ENCODE data around the gene INPP5A.

Gene INPP5A

DNA sequence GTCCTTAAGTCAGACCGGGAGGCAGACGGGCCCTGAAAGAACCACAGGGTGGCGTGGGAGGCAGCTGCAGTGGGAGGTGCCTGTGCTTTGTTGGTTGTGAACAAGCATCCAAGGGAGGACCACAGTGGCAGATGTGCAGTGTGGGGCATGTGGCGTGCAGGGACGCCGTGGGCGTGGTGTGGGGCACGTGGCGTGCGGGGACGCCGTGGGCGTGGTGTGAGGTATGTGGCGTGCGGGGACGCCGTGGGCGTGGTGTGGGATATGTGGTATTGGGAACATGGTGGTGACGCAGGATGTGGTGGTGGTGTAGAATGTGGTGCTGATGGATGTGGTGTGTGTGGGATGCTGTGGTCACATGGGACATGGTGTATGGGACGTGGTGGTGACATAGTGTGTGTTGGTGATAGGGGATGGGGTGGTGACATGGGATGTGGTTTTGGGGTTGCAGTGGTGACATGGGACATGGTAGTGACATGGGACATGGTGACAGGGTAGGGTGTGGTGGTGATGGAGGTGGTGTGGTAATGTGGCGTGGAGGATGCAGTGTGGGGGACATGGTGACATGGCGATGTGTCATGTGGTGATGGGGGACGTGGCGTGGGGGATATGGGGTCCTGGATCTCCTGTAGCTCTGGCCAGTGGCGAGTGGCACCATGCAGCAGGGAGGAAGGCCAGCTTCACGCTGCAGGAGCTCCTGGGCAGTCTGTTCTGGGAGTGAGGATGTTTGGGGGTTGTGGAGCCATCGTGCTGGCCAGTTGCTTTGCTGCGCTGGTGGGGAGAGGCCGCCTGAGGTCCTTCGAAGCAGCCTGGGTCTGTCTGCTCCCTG lies 78.8 kb downstream of the INPP5A start:
- no peak for DNase-seq

DNA sequence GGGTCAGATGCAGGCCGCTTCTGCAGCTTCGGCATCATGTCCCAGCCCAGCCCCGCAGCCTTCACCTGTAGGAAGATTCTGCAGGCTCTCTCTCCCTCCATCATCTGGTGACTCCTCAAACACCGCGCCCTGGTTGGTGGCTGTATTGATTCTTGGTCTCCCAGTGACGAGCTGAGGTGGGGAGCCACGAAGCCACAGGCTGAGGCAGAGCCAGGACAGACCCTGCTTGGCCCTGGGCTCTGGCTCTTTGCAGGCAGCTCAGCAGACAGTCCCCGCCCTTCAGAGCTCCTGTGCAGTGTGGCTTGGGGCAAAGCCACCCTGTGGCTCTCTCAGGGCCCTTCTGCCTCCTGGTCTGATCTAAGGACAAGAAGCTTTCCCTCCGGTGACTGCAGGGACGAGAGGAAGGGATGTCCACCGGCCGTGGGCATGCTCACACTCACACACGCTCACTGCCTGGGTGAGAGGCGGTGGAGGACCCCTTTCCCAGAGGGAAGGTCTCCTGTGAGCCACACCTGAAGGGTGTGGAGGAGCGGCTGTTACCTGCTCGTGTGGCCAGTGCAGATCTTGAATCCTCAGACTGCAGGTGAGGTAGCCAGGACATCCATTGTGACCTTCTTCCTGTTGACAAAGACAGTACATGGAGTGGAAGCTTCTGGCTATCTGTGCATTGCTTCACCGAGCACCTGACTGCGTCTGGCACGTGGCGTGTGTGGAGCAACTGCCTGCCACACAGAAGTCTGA lies 79.6 kb downstream of the INPP5A start:
- DNase-seq, result no peak

DNA sequence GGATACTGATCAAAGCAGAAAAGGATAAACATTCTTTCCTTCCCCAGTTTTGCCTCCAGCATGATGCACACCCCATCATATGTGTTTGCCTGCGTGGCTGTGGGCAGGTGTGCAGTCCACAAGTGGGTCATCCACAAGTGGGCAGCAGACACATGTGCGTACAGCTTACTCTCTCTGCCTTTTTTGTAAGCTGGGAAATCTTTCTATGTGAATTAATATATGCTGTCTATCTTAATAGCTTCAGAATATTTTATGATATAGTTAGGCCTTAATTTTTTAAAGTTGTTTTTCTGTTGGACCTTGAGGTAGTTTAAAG lies 80.1 kb downstream of the INPP5A start:
- no peak for DNase-seq

DNA sequence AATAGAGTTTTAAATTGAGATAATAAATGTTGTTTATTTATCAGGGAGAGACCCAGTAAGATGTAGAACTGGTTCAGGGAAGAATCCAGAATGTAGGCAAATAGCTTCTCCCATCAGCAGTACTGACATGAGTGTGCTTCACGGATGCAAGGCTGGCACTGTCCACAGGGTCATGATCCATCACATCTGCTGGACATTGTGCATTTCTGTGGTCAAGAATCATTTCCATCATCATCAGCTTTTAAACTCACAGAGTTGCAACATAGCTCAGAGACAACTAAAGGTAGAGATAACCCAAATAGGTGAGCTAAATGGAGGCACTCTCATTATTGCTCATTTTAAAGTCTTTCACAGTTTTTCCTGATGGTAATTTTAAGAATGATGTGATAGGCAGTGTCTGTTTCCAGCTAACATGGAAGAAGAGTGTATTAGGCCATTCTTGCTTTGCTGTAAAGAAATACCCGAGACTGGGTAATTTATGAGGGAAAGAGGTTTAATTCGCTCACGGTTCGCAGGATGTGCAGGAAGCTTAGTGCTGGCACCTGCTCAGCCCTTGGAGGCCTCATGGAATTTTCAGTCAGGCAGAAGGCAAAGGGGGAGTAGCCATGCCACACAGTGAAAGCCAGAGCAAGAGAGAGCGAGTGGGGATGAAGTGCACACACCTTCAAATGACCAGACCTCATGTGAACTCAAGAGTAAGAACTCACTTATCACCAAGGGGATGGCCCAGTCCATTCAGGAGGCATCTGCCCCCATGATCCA lies 80.8 kb downstream of the INPP5A start:
- DNase-seq, result no peak

DNA sequence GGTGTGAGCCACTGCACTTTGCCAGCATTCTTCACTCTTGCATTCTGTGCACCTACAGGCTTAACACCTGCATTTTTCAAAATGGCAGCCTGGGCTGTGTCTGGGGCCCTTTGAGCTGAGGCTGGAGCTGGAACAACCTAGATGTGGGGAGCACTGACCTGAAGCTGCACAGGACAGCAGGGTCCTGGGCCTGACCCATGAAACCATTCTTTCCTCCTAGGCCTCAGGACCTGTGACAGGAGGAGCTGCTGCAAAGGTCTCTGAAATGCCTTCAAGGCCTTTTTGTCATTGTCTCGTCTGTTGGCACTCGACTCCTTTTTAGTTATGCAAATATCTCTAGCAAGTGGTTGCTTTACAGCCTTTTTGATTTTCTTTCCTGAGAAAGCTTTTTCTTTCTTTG lies 82.3 kb downstream of the INPP5A start:
- DNase-seq, result no peak

DNA sequence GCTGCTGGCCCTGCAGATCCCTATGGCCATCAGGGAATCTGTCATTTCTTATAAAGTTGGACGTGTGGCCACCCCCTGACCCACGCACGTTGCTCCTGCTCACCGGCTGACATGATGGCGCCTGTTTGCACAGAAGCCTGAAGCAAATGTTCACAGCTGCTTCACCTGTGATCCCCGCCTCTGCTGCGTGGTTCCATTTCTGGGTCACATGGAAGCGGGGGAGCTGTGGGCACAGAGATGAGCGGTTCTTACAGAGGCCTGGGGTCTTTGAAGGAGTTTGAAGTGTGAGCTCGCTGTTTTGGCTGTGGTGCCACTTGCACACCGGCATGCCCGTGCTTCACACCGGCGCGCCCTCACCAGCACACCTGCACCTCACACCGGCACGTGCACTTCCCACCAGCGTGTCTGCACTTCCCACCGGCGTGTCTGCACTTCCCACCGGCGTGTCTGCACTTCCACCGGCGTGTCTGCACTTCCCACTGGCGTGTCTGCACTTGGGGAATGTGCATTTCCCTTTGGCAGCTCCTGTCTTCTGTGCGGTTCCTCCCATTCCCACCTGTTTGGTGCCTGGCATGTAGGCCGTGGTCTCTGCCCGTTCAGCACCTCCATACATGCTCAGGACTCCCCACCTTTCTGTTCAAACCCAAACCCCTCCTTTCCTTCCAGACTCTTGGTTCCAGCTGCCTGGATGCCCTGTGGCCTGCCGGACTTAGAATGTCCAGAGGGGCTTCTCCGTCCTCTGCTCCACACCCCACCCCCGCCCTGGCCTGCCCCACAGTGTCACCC lies 86.7 kb downstream of the INPP5A start:
- no peak for DNase-seq

DNA sequence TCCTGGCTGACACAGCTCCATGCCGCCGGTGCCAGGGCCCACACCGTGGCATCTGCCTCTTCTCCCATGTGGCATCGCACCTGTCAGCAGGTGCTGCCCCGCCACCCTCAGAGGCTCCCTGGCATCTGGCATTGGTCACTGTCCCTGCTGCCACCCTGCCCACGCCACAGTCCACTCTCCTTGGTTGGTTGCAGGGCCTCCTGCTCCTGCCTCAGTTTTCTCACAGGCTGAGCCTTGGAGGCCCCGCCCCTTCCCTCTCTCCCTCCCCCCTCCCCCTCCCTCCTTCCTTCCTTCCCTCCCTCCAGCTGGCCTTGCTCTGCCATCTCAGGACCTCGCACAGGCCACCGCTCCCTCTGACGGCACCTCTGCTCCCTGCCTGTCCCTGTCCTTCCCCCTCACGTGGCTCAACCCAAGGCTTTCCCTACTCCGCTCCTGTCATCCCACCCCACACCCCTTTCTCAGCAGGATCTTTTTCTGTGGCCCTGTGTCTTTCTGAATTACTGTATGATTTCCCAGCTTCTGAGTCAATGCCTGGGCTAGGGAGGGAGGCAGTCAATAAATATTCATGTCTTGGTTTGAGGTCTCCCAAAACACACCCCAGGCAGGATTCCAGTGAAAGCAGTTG lies 87.4 kb downstream of the INPP5A start:
- no peak for DNase-seq

DNA sequence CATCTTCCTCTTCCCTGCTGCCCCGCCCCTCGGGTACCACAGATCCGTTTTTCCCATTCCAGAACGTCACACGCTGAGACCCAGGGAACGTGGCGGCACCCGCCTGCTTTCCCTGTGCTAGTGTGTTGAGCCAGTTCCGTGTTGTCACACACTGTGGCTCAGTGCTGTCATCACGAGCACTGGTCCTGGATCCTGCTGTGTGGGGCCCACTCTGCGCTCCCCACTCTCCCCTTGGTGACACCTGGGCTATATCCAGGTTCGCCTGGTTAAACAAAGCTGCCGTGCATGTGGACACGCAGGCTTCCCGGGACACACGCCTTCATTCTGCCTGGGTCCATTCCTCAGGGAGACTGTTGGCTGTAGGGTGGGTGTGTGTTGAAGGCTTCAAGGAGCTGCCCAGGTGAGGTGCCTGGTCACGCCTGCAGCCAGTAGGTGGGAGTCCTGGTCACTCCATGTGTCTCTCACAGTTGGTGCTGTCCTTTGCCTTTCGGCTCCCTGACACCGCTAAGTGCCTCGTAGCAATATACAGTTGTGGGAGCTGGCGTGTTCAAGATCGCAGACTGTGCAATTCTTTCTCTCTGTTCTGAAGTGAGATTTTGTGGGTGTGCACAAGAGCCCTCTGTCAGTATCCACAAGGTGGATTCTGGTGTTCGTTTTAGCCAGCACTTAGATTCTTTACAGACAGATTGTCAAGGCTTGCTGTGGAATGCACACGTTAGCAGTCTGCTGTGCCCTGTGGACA lies 88.6 kb downstream of the INPP5A start:
- DNase-seq, result no peak

DNA sequence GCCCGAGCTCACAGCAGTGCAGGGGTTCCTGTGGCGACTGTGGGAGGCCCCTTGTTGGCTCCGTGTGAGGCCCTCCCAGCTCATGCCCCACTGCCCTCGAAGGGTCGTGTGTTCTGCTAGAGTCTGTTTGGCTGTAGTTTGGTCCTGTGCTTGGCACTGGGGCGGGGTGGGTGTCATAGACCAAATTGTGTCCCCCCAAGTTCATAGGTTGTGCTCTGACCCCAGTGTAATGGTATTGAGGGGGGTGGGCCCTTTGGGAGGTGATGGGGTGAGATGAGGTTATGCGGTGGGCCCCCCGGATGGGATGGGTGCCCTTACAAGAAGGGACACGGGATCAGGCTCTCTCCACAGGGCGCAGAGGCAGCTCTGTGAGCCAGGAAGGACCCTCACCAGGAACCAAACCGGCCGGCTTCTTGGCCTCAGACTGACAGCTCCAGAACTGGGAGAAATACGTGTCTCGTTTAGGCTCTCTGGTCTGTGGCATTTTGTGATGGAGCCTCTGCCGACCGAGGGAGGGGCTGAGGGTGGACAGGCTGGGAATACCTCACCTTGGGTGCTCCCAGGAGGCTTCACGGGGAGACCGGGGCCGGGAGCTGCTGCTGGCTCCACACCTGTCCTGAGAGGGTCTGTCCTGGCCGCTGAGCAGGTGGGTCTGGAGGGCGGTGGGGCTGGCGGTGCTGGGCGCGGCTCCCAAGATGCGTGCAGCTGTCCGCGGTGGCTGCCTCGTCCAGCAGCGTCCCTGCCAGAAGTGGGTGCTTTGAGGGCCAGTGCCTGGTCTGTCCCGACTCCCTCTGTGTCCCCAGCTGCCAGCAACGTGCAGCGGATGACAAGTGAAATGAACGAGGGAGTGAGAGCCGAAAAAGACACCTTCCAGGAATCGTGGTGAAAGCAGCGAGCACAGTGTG lies 89.4 kb downstream of the INPP5A start:
- no peak for DNase-seq

DNA sequence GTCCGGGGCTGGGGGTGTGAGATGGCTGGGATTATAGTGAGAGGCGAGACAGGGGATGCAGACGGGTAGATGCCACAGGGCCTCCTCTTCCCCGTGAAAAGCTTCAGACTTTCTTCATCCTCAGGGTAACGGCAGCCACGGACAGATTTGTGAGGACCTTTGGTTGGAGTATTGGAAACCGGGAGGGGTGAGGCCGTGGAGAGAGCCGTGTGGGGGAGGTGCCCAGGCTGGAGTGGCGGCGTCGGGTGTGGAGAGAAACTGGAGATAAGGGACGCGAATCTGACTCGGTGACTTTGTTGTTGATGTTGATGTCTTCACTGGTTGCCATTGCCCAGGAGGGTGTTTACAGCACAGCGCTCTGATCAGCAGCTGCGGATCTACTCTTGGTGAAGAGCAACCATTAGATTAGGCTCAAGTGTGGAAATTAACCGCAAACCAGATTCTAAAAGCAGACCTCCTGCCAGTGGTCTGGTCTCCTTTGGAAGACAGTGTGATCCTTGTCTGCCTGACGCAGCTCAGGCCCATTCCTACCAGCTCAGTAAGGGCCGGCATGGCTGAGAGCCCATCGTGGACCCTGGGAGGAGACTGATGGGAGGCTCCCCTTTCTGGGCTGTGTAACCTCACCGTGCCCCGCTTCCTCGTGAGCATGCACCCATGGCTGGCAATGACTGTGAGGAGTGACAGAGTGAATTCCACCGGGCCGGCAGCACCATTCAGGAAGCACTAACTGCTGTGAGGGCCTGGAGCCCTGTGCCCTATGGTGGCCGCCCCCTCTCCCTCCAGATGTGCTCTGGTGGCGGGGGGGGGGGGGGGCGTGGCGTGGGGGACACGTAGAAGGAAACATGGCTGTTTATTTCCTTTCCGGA lies 90.3 kb downstream of the INPP5A start:
- no peak for DNase-seq

DNA sequence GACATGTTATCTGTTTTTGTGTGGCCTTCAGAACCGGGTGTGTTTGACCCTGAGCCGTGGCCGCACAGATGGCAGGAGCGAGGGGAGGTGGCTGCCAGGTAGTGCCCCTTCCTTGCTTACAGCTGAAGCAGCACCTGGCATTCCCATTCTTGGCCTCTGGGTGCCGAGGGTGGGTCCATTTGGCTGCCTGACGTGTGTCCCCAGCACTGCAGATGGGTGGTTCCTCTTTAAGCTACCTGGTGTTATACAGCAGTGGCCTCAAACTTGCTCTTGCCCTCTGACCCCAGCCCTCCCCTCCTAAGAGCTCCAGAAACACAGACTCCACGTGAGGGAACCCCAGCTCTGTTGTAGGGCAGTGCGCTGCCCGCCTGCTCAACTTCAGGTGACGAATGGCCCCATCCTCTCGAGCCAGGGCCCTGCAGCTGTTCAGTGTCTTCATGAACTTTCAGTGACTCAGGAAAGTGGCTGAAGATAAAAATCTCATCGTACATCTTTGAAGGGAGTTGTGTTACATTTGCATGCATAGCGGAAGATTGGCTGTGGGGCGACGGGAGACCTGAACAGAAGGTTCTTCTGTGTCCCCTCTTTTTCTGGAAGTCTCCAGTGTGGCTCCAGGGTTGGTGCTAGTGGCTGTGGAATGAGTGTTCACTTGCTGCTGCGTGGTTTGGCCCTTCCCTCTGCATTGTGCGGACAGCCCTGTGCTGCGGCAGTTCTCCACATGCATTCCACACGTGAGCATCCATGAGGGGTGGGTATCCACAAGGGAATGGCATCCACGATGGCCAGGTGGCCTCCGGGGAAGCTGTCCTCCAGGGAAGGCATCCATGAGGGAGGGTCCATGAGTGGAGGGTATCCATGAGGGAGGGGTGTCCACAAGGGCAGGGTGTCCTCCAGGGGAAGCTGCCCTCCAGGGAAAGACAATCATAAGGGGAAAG lies 91.6 kb downstream of the INPP5A start:
- DNase-seq, result no peak

DNA sequence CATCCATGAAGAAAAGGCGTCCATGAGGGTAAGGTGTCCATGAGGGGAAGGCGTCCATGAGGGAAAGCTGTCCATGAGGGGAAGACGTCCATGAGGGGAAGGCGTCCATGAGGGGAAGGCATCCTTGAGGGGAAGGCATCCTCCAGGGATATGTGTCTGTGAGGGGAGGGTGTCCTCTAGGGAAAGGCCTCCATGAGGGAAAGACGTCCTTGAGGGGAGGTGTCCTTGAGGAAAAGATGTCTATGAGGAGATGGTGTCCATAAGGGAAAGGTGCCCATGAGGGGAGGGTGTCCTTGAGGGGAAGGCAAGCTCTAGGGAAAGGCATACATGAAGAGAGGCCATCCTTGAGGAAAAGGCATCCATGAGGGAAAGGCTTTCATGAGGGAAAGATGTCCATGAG lies 92.6 kb downstream of the INPP5A start:
- no peak for DNase-seq

DNA sequence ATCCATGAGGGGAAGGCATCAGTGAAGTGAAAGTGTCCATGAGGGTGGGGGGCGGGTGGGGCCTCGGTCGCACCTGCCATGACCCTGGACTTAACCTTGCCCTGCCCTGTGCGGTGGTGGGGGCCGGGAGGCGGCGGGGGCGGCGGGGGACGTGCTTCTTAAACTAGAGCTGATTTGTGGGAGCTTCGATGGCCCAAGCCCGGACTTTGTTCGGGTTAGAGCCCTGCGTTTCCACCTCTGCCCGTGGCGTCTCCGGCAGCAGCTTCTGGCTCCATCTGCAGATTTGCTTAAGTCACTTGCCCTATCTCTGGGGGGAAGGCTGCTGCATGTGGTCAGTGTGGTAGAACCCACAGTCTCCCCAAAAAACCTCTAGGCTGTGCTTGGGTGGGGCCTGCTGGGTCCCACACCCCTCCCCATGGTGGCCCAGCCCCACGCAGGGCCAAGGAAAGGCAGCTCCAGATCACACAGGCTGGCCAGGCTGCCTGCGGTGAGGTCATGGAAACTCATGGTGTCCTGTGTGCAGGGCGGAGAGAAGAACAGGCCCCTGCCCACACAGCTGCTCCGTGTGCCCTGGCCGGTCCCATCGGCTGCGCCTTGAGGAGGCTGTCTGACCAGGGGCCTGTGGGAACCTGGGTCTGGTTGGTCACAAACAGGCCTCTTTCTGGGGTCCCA lies 93.2 kb downstream of the INPP5A start:
- no peak for DNase-seq

DNA sequence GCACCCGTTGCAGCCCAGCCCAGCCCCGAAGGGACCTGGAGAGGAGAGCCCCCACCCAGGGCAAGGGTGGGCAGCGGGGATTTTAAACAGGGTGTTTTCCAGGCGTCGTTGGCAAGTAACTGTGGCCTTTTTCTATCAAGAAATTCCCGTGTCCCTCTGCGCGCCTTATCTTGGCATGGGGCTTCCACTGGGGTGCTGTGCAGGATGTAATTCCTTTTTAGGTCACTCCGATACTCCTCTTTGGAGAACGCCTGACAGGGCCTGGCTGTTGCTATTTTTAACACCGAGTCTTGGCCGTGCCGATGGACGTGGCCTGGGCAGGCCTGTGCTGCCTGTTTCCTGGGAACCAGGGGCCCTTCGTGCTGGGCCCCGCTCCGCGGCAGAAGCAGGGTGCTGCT lies 93.8 kb downstream of the INPP5A start:
- DNase-seq, result no peak

DNA sequence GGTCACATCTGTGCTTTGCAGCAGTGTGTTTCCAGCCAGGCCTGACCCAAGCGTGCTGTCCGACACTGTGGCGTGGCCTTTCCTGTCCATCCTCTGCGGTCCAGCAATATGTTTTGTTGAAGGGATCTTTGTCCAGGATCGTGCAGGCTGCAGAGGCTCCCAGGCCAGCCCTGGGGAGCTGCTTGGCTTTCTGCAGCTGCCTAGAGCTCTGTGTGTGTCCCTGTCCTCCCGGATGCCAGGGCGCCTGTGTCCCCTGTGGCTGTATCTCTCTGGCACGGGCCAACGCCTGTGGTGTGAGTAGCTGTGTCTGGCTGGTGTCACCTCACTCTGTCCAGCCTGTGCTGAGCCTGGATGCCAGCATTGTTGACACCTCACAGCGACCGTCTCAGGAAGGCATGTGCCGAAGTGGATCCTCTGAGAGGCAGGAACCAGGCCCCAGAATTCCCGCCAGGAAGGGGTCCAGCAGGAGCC lies 94.5 kb downstream of the INPP5A start:
- no peak for DNase-seq

DNA sequence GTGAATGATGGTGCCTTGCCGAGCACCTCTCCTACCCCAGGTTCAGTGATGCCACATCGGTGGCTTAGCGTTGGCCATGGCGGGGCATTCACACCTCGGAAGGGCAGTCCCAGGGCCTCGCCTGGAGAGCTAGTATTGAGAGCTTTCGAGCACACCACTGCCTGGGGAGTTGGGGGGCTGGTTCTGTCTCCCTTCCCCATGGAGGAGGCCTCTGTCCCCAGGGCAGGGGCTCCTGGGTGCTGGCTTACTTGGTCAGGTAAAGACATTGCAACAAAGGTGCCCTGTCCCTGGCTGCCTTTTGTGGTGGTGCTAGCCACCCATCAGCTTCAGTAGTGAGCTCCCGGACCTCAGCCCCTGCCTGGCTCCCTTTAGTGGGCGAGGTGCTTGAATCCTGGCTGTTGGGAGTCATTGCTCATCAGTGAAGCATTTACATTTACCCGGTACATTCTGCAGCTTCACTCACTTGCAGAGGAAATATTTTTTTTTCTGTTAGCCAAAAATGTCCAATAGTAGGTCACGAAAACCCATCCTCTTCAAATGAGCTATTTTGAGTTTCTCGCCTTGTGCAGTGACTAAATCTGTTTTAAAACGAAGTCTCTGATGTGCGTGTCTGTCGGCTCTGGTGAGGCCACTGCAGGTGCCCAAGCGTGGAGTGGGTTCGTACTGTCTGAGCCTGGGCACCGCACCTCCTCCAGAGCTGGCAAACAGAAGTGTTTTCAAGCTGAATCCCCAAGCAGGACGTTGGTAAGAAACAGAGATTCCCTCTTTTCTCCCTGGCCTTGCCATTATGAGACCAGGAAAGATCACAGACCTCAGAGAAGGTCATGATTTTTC lies 95.5 kb downstream of the INPP5A start:
- no peak for DNase-seq

Measured in NCI-H2227 treated with DMSO at 0.1 percent for 48 hours (cell line).